Smooth muscle cell (in vitro differentiated cells): ENCODE measurements around the gene IL25. TPM values are rescaled to one million over a fixed set of nuclear protein-coding genes. Genes with fewer than 3 reads are reported as not detected.

ENCODE experiments used
- DNase-seq: peaks from one replicate; lab custom pipeline; 2025; ENCODE audit not compliant: unreplicated experiment; lab: John Stamatoyannopoulos, UW
- H2AFZ ChIP-seq: fragments of 200-600 bp; sonication (generic); 2 replicates; pipeline ENCODE4 v1.6.0; 2016; ENCODE audit warnings: antibody characterized with exemption, low read depth, mild to moderate bottlenecking
- H3F3A ChIP-seq: fragments of 200-600 bp; sonication (generic); 2 replicates; pipeline ENCODE4 v1.6.0; 2017; ENCODE audit warnings: antibody characterized with exemption, low read depth
- H3K27ac ChIP-seq: fragments of 200-600 bp; sonication (generic); 2 replicates; pipeline ENCODE4 v1.5.1; 2016; ENCODE audit warnings: low read depth, mild to moderate bottlenecking
- H3K27me3 ChIP-seq: fragments of 200-600 bp; sonication (generic); 2 replicates; pipeline ENCODE4 v1.6.1; 2016; ENCODE audit warnings: low read depth, mild to moderate bottlenecking
- H3K36me3 ChIP-seq: fragments of 200-600 bp; sonication (generic); 2 replicates; pipeline ENCODE4 v1.5.1; 2016; ENCODE audit warnings: low read depth
- H3K4me1 ChIP-seq: fragments of 200-600 bp; sonication (generic); 2 replicates; pipeline ENCODE4 v1.5.1; 2016; ENCODE audit warnings: low read depth
- H3K4me2 ChIP-seq: fragments of 200-600 bp; sonication (generic); 2 replicates; pipeline ENCODE4 v1.6.0; 2016; ENCODE audit warnings: mild to moderate bottlenecking
- H3K4me3 ChIP-seq: fragments of 200-600 bp; sonication (generic); 2 replicates; pipeline ENCODE4 v1.5.1; 2016; ENCODE audit warnings: mild to moderate bottlenecking
- H3K79me2 ChIP-seq: fragments of 200-600 bp; sonication (generic); 2 replicates; pipeline ENCODE4 v1.6.0; 2016; ENCODE audit warnings: low read depth, mild to moderate bottlenecking
- H3K9ac ChIP-seq: fragments of 200-600 bp; sonication (generic); 2 replicates; pipeline ENCODE4 v1.6.0; 2016; ENCODE audit warnings: low read depth
- H3K9me3 ChIP-seq: fragments of 200-600 bp; sonication (generic); replicated peaks from 2 replicates; pipeline ENCODE4 v1.5.1; 2016; ENCODE audit warnings: low read depth
- H4K20me1 ChIP-seq: fragments of 200-600 bp; sonication (generic); 2 replicates; pipeline ENCODE4 v1.6.0; 2016; ENCODE audit warnings: low read depth
- CTCF ChIP-seq: fragments of 200-600 bp; sonication (generic); IDR thresholded peaks from 2 replicates; pipeline ENCODE4 v1.5.1; 2017; ENCODE audit warnings: borderline replicate concordance, mild to moderate bottlenecking, antibody characterized with exemption; ENCODE audit not compliant: insufficient read depth, poor library complexity, severe bottlenecking
- WGBS: methylation state at CpG from one replicate; pipeline ENCODE4 v1.1.7; 2016; ENCODE audit warnings: low lambda C conversion rate; 5-methylcytosine and 5-hydroxymethylcytosine counted together
- polyA plus RNA-seq: library from polyadenylated mRNA; unstranded; fragments of >200 nt; fragmentation: Nextera tagmentation; extraction: Ambion mirVana; gene quantifications from 2 replicates; pipeline ENCODE4 v1.2.1, GENCODE V29; 2016
- total RNA-seq: library from RNA; depleted of rRNA; stranded (reverse); fragments of >200 nt; gene quantifications from 2 replicates; pipeline ENCODE4 v1.2.3, GENCODE V29; 2014

The IL25 gene
- total and polyA plus RNA-seq, 2 experiments from 2014 or later, result not detected

GRCh38 chr14:23409966-23410635 is 37.5 kb downstream of the IL25 start:
- no peaks in the 10 kb centered on the region for H3K4me1 ChIP-seq
- no peak for TF ChIP-seq CTCF
- no peak overlapping the region for H3K4me3 ChIP-seq
- H3K27me3 ChIP-seq, result peaks cover 7% of the 10 kb centered on the region
- H4K20me1 ChIP-seq, result no peaks in the 10 kb centered on the region
- no peaks in the 10 kb centered on the region for H3F3A ChIP-seq
- no peak overlapping the region for H2AFZ ChIP-seq
- H3K36me3 ChIP-seq, result no peaks in the 10 kb centered on the region
- no peaks in the 10 kb centered on the region for H3K79me2 ChIP-seq
- H3K9me3 ChIP-seq, result no peaks in the 10 kb centered on the region
- no peak overlapping the region for H3K9ac ChIP-seq
- no peak overlapping the region for H3K4me2 ChIP-seq
- no peak for DNase-seq
- 85% methylated on average over 13 of the region's 14 CpGs for WGBS
- no peak overlapping the region for H3K27ac ChIP-seq

- H3K4me3 ChIP-seq, result no peak overlapping the region
Observed at GRCh38 chr14:23411563-23412525, 39.2 kb downstream of the IL25 start.

GRCh38 chr14:23413681-23414080 is 41.1 kb downstream of the IL25 start:
- Histone ChIP-seq H3K4me3 (no peak overlapping the region), H3K4me1 (no peaks in the 10 kb centered on the region), H4K20me1 (no peaks in the 10 kb centered on the region), H3K4me2 (no peak overlapping the region), H3K27me3 (no peaks in the 10 kb centered on the region), H3K27ac (no peak overlapping the region), H2AFZ (no peak overlapping the region), H3K79me2 (no peaks in the 10 kb centered on the region), H3K36me3 (no peaks in the 10 kb centered on the region), H3F3A (no peaks in the 10 kb centered on the region), H3K9me3 (no peaks in the 10 kb centered on the region), H3K9ac (no peak overlapping the region)
- no peak for DNase-seq
- TF ChIP-seq CTCF, result no peak
- 93% methylated on average over 16 of the region's 16 CpGs for WGBS

More at GRCh38 chr14:23411563-23412525, 39.2 kb downstream of the IL25 start:
- Histone ChIP-seq H3K27me3 (peaks cover 7% of the 10 kb centered on the region), H3K4me2 (no peak overlapping the region), H3K9ac (no peak overlapping the region), H3K79me2 (no peaks in the 10 kb centered on the region), H3K9me3 (no peaks in the 10 kb centered on the region), H3K27ac (no peak overlapping the region), H3K36me3 (no peaks in the 10 kb centered on the region), H2AFZ (no peak overlapping the region), H3F3A (no peaks in the 10 kb centered on the region), H3K4me1 (no peaks in the 10 kb centered on the region), H4K20me1 (no peaks in the 10 kb centered on the region)
- no peak for DNase-seq
- WGBS, result 88% methylated on average over 14 of the region's 14 CpGs
- no peak for TF ChIP-seq CTCF
